Kidney tubule cell (primary cell): ENCODE data around the gene ADAM15.

ENCODE experiments used
- DNase-seq: peaks from one replicate; pipeline ENCODE4 v3.0.0-alpha.2; 2018; ENCODE audit warnings: low spot score

ADAM15 gene

GRCh38 chr1:155030243-155030795 is 20.8 kb upstream of the ADAM15 start:
- no peak for DNase-seq

- no peak for DNase-seq
These were observed 20.2 kb upstream of the ADAM15 start for GRCh38 chr1:155030899-155031298.

- no peak for DNase-seq
These were observed 18.2 kb upstream of the ADAM15 start for GRCh38 chr1:155032886-155033285.

GRCh38 chr1:155033524-155033923 is 17.6 kb upstream of the ADAM15 start, which contains the start of the genes DCST1 and DCST2:
Gene DCST1 (plus strand): TSS chr1:155033824. CDS start chr1:155034037, 213 bp downstream.
Gene DCST2 (minus strand): TSS chr1:155033781. CDS start chr1:155033701, 80 bp downstream.
- no peak for DNase-seq

- no peak for DNase-seq
These were observed 16.6 kb upstream of the ADAM15 start for GRCh38 chr1:155034318-155035208.

GRCh38 chr1:155035936-155036335 is 15.2 kb upstream of the ADAM15 start:
- DNase-seq, result no peak

GRCh38 chr1:155037043-155037442 is 14.1 kb upstream of the ADAM15 start:
- no peak for DNase-seq

GRCh38 chr1:155037851-155038441 is 13.2 kb upstream of the ADAM15 start:
- DNase-seq, result no peak

- peak; percentile 75 for DNase-seq
These were observed 12.4 kb upstream of the ADAM15 start for GRCh38 chr1:155038602-155039307.

- no peak for DNase-seq
These were observed 11.8 kb upstream of the ADAM15 start for GRCh38 chr1:155039308-155039669.

GRCh38 chr1:155040358-155041093 is 10.6 kb upstream of the ADAM15 start:
- DNase-seq, result no peak

GRCh38 chr1:155042789-155043188 is 8.3 kb upstream of the ADAM15 start:
- no peak for DNase-seq

- no peak for DNase-seq
These were observed 7.8 kb upstream of the ADAM15 start for GRCh38 chr1:155043301-155043702.

- no peak for DNase-seq
These were observed 7.3 kb upstream of the ADAM15 start for GRCh38 chr1:155043793-155044192.

- no peak for DNase-seq
These were observed 6.8 kb upstream of the ADAM15 start for GRCh38 chr1:155044365-155044764.

- peak; percentile 89 for DNase-seq
These were observed 6.1 kb upstream of the ADAM15 start for GRCh38 chr1:155044812-155045657.

- DNase-seq, result no peak
These were observed 2.4 kb upstream of the ADAM15 start for GRCh38 chr1:155048449-155049334.

- DNase-seq, result peak; percentile 58
These were observed 1.2 kb upstream of the ADAM15 start for GRCh38 chr1:155049651-155050559.

GRCh38 chr1:155051342-155051776 is 243 bp downstream of the ADAM15 start:
- no peak for DNase-seq
